H1 (cell line): ENCODE data around the gene C2orf80.

Experiments
- CEBPB ChIP-seq: IDR thresholded peaks from 2 replicates; pipeline ENCODE4 v1.6.1; 2012; ENCODE audit warnings: low read depth, low read length
- CHD1 ChIP-seq: IDR thresholded peaks from 2 replicates; pipeline ENCODE4 v1.6.1; 2012; ENCODE audit warnings: low read depth, low read length, improper control_type of control experiment
- EZH2 ChIP-seq: fragments of 200-600 bp; sonication (generic); IDR thresholded peaks from 2 replicates; pipeline ENCODE4 v1.7.1; 2012; ENCODE audit warnings: low read depth, mild to moderate bottlenecking, moderate library complexity, low read length, inconsistent platforms; ENCODE audit not compliant: severe bottlenecking
- GTF2F1 ChIP-seq: IDR thresholded peaks from 2 replicates; pipeline ENCODE4 v1.6.1; 2012; ENCODE audit warnings: low read depth, low read length, improper control_type of control experiment, borderline replicate concordance
- POLR2A ChIP-seq, 2 experiments: IDR thresholded peaks; 1 replicate in 1 of 2; 2 replicates in 1 of 2; pipeline ENCODE4 v1.6.1; 2011; ENCODE audit warnings: low read depth in 2 of 2, low read length in 2 of 2, mild to moderate bottlenecking in 2 of 2; ENCODE audit errors: control extremely low read depth in 1 of 2
- TAF1 ChIP-seq: IDR thresholded peaks from 2 replicates; pipeline ENCODE4 v1.6.1; 2011; ENCODE audit warnings: mild to moderate bottlenecking, low read depth, low read length
- YY1 ChIP-seq: IDR thresholded peaks from 2 replicates; pipeline ENCODE4 v1.6.1; 2011; ENCODE audit warnings: low read depth, mild to moderate bottlenecking, low read length
- ZNF274 ChIP-seq: IDR thresholded peaks from 2 replicates; pipeline ENCODE4 v1.7.0; 2012; ENCODE audit warnings: low read length, borderline replicate concordance; ENCODE audit errors: extremely low read depth
- TF ChIP-seq, protein P1 (sequence below), 3 experiments: IDR thresholded peaks; 1 replicate in 2 of 3; 2 replicates in 1 of 3; pipeline versions ENCODE4 v1.5.1 to v1.6.1; 2011; ENCODE audit warnings: low read length in 3 of 3, mild to moderate bottlenecking in 3 of 3, inconsistent platforms in 2 of 3, low read depth in 1 of 3, moderate library complexity in 1 of 3; ENCODE audit not compliant: insufficient read depth in 1 of 3; ENCODE audit errors: control extremely low read depth in 1 of 3
- TF ChIP-seq, protein P2 (sequence below): IDR thresholded peaks from 2 replicates; pipeline ENCODE4 v1.6.1; 2011; ENCODE audit warnings: low read depth, mild to moderate bottlenecking, low read length; ENCODE audit not compliant: insufficient read depth
- TF ChIP-seq, protein P3 (sequence below): IDR thresholded peaks from 2 replicates; pipeline ENCODE4 v1.6.1; 2012; ENCODE audit warnings: low read length, inconsistent platforms

DNA sequence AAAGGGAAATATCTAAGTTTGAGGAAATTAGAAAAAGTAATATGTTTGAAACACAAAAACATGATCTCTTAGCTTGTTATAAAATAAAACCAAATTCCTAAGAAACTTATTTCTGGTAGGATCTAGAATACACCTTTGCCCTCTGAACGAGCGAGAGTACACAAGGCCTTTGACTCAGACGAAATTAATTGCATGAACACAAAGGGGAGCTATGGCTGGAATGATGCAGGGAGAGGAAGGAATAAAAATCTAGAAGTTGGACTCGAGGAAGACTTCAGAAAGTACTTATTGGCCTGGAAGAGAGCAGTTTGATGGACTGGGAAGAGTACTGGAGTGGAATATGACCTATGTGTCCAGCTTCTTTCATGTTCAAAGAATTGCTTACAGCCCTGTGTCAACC lies 64.6 kb downstream of the C2orf80 start:
- TF ChIP-seq CHD1 (no peak), TAF1 (no peak), ZNF274 (no peak), CEBPB (no peak), YY1 (no peak), POLR2A (IDR thresholded peaks at IDR 0.05; ENCODE audit: control extremely low read depth in 1 of 2, low read depth in 2 of 2, low read length in 2 of 2) (no peak), GTF2F1 (no peak), EZH2 (no peak)
- TF ChIP-seq, protein P1, sequence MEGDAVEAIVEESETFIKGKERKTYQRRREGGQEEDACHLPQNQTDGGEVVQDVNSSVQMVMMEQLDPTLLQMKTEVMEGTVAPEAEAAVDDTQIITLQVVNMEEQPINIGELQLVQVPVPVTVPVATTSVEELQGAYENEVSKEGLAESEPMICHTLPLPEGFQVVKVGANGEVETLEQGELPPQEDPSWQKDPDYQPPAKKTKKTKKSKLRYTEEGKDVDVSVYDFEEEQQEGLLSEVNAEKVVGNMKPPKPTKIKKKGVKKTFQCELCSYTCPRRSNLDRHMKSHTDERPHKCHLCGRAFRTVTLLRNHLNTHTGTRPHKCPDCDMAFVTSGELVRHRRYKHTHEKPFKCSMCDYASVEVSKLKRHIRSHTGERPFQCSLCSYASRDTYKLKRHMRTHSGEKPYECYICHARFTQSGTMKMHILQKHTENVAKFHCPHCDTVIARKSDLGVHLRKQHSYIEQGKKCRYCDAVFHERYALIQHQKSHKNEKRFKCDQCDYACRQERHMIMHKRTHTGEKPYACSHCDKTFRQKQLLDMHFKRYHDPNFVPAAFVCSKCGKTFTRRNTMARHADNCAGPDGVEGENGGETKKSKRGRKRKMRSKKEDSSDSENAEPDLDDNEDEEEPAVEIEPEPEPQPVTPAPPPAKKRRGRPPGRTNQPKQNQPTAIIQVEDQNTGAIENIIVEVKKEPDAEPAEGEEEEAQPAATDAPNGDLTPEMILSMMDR (IDR thresholded peaks at IDR 0.05; ENCODE audit: control extremely low read depth in 1 of 3, insufficient read depth in 1 of 3, low read depth in 1 of 3, low read length in 3 of 3) = no peak
- TF ChIP-seq, protein P2, sequence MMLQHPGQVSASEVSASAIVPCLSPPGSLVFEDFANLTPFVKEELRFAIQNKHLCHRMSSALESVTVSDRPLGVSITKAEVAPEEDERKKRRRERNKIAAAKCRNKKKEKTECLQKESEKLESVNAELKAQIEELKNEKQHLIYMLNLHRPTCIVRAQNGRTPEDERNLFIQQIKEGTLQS = no peak
- TF ChIP-seq, protein P3, sequence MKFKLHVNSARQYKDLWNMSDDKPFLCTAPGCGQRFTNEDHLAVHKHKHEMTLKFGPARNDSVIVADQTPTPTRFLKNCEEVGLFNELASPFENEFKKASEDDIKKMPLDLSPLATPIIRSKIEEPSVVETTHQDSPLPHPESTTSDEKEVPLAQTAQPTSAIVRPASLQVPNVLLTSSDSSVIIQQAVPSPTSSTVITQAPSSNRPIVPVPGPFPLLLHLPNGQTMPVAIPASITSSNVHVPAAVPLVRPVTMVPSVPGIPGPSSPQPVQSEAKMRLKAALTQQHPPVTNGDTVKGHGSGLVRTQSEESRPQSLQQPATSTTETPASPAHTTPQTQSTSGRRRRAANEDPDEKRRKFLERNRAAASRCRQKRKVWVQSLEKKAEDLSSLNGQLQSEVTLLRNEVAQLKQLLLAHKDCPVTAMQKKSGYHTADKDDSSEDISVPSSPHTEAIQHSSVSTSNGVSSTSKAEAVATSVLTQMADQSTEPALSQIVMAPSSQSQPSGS = no peak
